ENCODE measurements around the gene L3MBTL4.
"Not testable (repeated sequence)": the region's sequence is repeated elsewhere in the genome, so short reads cannot be mapped to it uniquely, and the experiment has no call there.

L3MBTL4 gene

DNA sequence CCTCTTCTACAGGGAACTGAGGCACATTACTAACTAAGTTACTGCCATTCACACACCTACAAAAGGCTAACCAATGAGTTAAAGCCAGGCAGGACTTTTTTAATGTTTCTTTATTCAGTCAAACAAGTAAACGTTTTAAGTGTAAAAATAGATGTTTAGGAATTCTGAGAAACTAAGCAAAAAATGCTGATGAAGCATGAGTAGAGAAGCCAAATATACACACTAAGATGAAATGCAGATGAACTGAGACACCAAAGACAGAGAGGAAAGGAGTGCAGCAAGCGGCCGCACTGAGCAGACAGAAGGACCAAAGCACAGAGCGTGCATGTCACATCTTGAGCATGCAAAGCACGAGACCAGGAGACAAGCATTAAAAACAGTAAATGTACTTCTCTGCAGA is 17.9 kb downstream of the L3MBTL4 start:
- no peaks in the 10 kb centered on the region for H3K27me3 Mint-ChIP-seq (ENCODE audit: low read depth)
- H3K27ac Mint-ChIP-seq: no peak overlapping the region
- no peak for DNase-seq (ENCODE audit: low spot score)
- H3K36me3 Mint-ChIP-seq (ENCODE audit: low read depth): no peaks in the 10 kb centered on the region
- H3K4me1 Mint-ChIP-seq (ENCODE audit: low read depth): no peaks in the 10 kb centered on the region
- no peak overlapping the region for H3K4me3 Mint-ChIP-seq
- peaks cover 1% of the 10 kb centered on the region for H3K9me3 Mint-ChIP-seq

DNA sequence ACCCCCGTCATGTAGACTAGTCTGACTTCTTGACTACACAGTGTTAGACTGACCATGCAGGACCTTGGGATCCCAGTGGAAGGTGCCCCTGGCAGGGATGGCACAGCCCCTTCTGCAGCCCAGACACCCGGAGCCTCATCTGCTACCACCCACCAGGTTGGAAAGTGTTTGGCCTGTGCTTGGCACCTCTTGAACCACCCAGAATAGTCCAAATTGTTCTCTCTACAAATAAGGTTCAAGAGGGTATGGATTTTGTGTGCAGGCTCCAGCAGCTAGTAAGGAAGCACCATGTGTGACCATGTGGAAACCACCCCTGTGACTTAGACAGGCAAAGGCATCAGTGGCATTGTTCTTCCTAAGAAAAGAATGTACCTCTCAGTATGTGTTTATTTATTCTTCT is 18.4 kb downstream of the L3MBTL4 start:
- Mint-ChIP-seq H3K27me3 (ENCODE audit: low read depth) (no peaks in the 10 kb centered on the region), H3K36me3 (ENCODE audit: low read depth) (no peaks in the 10 kb centered on the region), H3K4me1 (ENCODE audit: low read depth) (no peaks in the 10 kb centered on the region), H3K4me3 (no peak overlapping the region), H3K27ac (no peak overlapping the region), H3K9me3 (peaks cover 7% of the 10 kb centered on the region)
- no peak for DNase-seq (ENCODE audit: low spot score)

- Mint-ChIP-seq H3K27me3 (ENCODE audit: low read depth) (no peaks in the 10 kb centered on the region), H3K36me3 (ENCODE audit: low read depth) (no peaks in the 10 kb centered on the region), H3K9me3 (peaks cover 17% of the 10 kb centered on the region), H3K4me1 (ENCODE audit: low read depth) (no peaks in the 10 kb centered on the region), H3K27ac (no peak overlapping the region), H3K4me3 (no peak overlapping the region)
- DNase-seq (ENCODE audit: low spot score): no peak
Measured at GRCh38 chr18:6389005-6389404, 25.7 kb downstream of the L3MBTL4 start.

- no peak for DNase-seq (ENCODE audit: low spot score)
- Mint-ChIP-seq H3K27ac (no peak overlapping the region), H3K9me3 (peaks cover 12% of the 10 kb centered on the region), H3K4me1 (ENCODE audit: low read depth) (no peaks in the 10 kb centered on the region), H3K36me3 (ENCODE audit: low read depth) (no peaks in the 10 kb centered on the region), H3K27me3 (ENCODE audit: low read depth) (no peaks in the 10 kb centered on the region), H3K4me3 (no peak overlapping the region)
Measured at GRCh38 chr18:6382963-6383362, 31.7 kb downstream of the L3MBTL4 start.

GRCh38 chr18:6377473-6377872 is 37.2 kb downstream of the L3MBTL4 start:
- not testable (repeated sequence) for H3K27ac Mint-ChIP-seq; DNase-seq (ENCODE audit: low spot score); H3K36me3 Mint-ChIP-seq (ENCODE audit: low read depth); H3K27me3 Mint-ChIP-seq (ENCODE audit: low read depth); H3K4me3 Mint-ChIP-seq; H3K4me1 Mint-ChIP-seq (ENCODE audit: low read depth)
- H3K9me3 Mint-ChIP-seq: peaks cover 23% of the 10 kb centered on the region

- Mint-ChIP-seq H3K9me3 (peaks cover 23% of the 10 kb centered on the region), H3K36me3 (ENCODE audit: low read depth) (no peaks in the 10 kb centered on the region), H3K4me1 (ENCODE audit: low read depth) (no peaks in the 10 kb centered on the region), H3K27ac (no peak overlapping the region), H3K4me3 (no peak overlapping the region), H3K27me3 (ENCODE audit: low read depth) (no peaks in the 10 kb centered on the region)
- no peak for DNase-seq (ENCODE audit: low spot score)
Measured at GRCh38 chr18:6376433-6377229, 38.1 kb downstream of the L3MBTL4 start.

DNA sequence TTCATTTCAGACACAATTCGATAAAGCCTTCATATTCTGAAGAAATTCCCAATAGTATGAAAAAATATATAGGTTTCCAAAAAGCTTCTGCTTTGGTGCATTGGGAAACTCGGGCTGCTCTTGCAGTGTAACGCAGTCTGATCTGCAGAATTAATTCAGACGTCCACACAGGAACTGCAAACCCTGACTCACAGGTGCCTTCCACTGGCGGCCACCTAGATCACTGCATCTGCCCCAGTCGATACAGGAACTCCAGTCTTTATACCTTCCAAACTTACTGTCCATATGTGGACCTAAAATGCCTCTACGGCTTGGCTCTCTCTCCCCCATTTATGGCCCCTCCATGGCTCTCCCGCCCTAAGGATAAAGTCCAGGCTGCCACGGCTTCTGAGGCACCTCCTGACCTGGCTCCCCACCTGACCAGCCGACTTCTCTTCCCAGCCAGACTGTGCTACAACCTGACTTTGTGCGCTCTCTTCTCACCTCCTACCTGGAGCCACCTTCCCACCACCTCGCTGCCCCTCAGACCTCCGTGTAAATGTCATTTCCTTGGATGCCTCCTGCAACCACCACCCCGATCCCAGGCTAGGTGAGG is 39.7 kb downstream of the L3MBTL4 start:
- peaks cover 18% of the 10 kb centered on the region for H3K9me3 Mint-ChIP-seq
- H3K27me3 Mint-ChIP-seq (ENCODE audit: low read depth): no peaks in the 10 kb centered on the region
- no peak for DNase-seq (ENCODE audit: low spot score)
- no peaks in the 10 kb centered on the region for H3K4me1 Mint-ChIP-seq (ENCODE audit: low read depth)
- no peak overlapping the region for H3K4me3 Mint-ChIP-seq
- H3K27ac Mint-ChIP-seq: no peak overlapping the region
- H3K36me3 Mint-ChIP-seq (ENCODE audit: low read depth): no peaks in the 10 kb centered on the region

DNA sequence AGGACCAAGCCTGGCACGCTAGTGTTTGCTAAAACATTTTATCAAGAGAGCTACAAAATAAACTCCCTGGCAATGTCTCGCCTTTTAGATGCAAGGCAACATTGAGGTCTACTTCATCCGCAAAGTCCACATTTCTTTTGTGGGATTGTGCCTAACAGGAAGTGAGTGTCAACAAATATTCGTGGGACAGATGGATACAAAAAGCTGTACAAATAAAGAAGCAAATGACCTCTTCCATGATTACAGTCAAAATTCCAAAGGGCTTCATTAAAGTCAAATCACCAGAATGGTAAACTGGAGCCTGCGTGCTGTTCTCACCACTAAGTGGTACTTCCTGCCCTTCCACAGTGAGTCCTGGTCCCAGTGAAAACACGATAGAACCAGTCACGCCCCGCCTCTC is 40.4 kb downstream of the L3MBTL4 start:
- Mint-ChIP-seq H3K9me3 (peaks cover 18% of the 10 kb centered on the region), H3K36me3 (ENCODE audit: low read depth) (no peaks in the 10 kb centered on the region), H3K27me3 (ENCODE audit: low read depth) (no peaks in the 10 kb centered on the region), H3K4me3 (no peak overlapping the region), H3K27ac (no peak overlapping the region), H3K4me1 (ENCODE audit: low read depth) (no peaks in the 10 kb centered on the region)
- DNase-seq (ENCODE audit: low spot score): no peak

- Mint-ChIP-seq H3K4me3 (no peak overlapping the region), H3K9me3 (peaks cover 12% of the 10 kb centered on the region), H3K27me3 (ENCODE audit: low read depth) (no peaks in the 10 kb centered on the region), H3K36me3 (ENCODE audit: low read depth) (no peaks in the 10 kb centered on the region), H3K4me1 (ENCODE audit: low read depth) (no peaks in the 10 kb centered on the region), H3K27ac (no peak overlapping the region)
- no peak for DNase-seq (ENCODE audit: low spot score)
Measured at GRCh38 chr18:6373187-6373586, 41.5 kb downstream of the L3MBTL4 start.

DNA sequence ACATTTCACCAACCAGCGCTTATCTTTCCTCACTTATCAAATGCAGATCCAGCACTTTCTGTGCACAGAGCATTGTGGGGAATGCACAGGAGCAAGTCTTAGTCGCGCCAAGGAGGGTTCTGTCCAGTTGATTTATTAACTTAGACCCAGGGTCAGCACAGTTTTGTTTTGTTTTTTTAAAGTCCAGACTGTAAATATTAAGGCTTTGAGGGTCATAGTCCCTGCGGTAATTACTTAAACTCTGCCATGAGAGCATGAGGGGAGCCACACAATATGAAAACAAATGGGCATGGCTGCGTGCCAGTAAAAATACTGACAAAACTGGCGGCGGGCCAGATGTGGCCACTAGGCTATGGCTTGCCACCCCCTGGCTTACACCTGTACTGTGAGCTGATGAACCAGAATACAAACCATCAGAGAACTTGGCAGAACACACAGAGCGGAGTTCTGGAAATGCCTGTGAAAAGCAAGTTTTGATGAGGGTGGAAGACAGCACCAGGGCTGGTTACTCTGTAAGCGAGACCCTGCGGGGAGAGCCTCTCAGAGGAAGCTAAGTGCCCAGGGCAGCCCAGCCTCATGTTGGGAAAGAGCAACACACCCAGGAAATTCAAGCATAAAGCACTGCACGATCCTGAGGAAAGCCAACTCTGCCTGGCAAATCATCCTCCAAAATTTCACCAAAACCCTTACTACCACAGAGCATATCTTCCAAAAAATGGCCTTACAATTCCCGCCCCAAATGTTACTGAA is 43.6 kb downstream of the L3MBTL4 start:
- H3K27me3 Mint-ChIP-seq (ENCODE audit: low read depth): no peaks in the 10 kb centered on the region

GRCh38 chr18:6370410-6370809 is 44.3 kb downstream of the L3MBTL4 start:
- Mint-ChIP-seq H3K4me3 (no peak overlapping the region), H3K27me3 (ENCODE audit: low read depth) (no peaks in the 10 kb centered on the region), H3K4me1 (ENCODE audit: low read depth) (no peaks in the 10 kb centered on the region), H3K36me3 (ENCODE audit: low read depth) (no peaks in the 10 kb centered on the region), H3K9me3 (peaks cover 7% of the 10 kb centered on the region), H3K27ac (no peak overlapping the region)
- DNase-seq (ENCODE audit: low spot score): no peak

More for the DNA sequence above, 43.6 kb downstream of the L3MBTL4 start:
- no peak for DNase-seq (ENCODE audit: low spot score)
- H3K4me1 Mint-ChIP-seq (ENCODE audit: low read depth): no peaks in the 10 kb centered on the region
- H3K36me3 Mint-ChIP-seq (ENCODE audit: low read depth): no peaks in the 10 kb centered on the region
- peaks cover 13% of the 10 kb centered on the region for H3K9me3 Mint-ChIP-seq
- H3K27ac Mint-ChIP-seq: no peak overlapping the region
- H3K4me3 Mint-ChIP-seq: no peak overlapping the region

DNA sequence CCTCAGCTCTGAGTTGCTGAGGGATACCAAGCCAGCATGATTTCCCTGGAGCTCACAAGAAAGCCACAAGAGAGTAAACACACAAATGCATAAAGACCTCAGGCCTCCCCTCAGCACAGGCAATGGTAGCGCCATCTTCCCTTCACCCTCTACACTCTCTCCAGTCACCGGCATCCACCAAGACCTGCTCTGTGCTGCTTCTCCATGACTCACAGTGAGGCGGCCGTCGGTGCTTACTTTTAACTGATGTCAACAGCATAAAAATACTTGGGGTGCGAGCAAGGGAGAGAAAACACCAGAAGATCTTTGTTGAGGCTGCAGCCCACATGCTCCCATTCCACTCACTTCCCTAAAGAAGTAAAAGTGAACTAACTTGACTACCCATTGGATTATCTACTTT is 46.7 kb downstream of the L3MBTL4 start:
- H3K27me3 Mint-ChIP-seq (ENCODE audit: low read depth): no peaks in the 10 kb centered on the region
- no peak overlapping the region for H3K4me3 Mint-ChIP-seq
- no peaks in the 10 kb centered on the region for H3K4me1 Mint-ChIP-seq (ENCODE audit: low read depth)
- H3K27ac Mint-ChIP-seq: no peak overlapping the region
- no peaks in the 10 kb centered on the region for H3K36me3 Mint-ChIP-seq (ENCODE audit: low read depth)
- DNase-seq (ENCODE audit: low spot score): no peak
- H3K9me3 Mint-ChIP-seq: peaks cover 5% of the 10 kb centered on the region

DNA sequence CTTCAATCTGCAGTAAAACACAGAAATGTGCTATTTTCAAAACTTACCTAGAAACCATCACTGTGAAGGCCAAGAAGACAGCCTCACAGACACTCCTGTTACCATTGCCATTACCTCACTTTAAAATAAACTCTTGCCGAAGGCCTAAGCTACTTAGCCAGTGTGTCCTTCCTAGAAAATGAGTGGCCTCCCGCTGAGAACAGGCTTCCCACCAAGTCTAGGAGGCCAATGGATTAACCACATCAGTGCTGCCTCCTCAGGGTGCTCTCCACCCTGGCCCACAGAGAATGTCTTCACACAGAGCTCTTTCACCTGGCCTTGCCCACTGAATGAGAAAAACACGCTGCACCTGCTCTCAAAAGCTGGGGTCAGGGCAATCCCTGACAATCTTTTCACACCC is 47.5 kb downstream of the L3MBTL4 start:
- no peak overlapping the region for H3K27ac Mint-ChIP-seq
- no peak overlapping the region for H3K4me3 Mint-ChIP-seq
- H3K27me3 Mint-ChIP-seq (ENCODE audit: low read depth): no peaks in the 10 kb centered on the region
- no peak for DNase-seq (ENCODE audit: low spot score)
- peaks cover 5% of the 10 kb centered on the region for H3K9me3 Mint-ChIP-seq
- H3K36me3 Mint-ChIP-seq (ENCODE audit: low read depth): no peaks in the 10 kb centered on the region
- H3K4me1 Mint-ChIP-seq (ENCODE audit: low read depth): no peaks in the 10 kb centered on the region

DNA sequence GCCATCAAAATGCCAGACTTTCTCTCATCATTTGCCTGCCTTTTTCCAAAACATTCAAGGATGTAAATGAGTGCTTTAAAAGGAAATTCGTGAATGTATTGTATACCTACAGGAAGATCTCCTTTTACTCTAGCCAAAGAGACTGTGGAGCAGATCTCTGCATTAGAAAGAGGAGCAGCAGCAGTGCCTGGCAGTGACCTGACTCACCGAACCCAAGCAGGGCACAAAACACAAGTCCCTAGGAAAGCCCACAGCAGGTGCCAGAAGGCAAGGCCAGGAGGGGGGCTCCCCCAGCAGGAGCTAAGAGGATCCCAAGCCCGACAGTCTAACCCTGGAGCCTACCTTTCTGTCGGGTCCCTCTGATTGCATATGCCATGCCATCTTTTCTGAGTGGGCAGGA is 47.9 kb downstream of the L3MBTL4 start:
- no peak overlapping the region for H3K4me3 Mint-ChIP-seq
- H3K27me3 Mint-ChIP-seq (ENCODE audit: low read depth): no peaks in the 10 kb centered on the region
- no peaks in the 10 kb centered on the region for H3K4me1 Mint-ChIP-seq (ENCODE audit: low read depth)
- DNase-seq (ENCODE audit: low spot score): no peak
- H3K9me3 Mint-ChIP-seq: peaks cover 5% of the 10 kb centered on the region
- no peak overlapping the region for H3K27ac Mint-ChIP-seq
- H3K36me3 Mint-ChIP-seq (ENCODE audit: low read depth): no peaks in the 10 kb centered on the region
